ENCODE measurements around the gene SPAG16.

Gene SPAG16

GRCh38 chr2:213284105-213285090 is at the start of gene SPAG16:
SPAG16 (plus strand) TSS chr2:213284464.
- Mint-ChIP-seq H3K27me3 (ENCODE audit: low read depth) (no peaks in the 10 kb centered on the region), H3K36me3 (ENCODE audit: low read depth) (peaks cover 5% of the 10 kb centered on the region), H3K9me3 (no peaks in the 10 kb centered on the region), H3K4me1 (peaks cover 26% of the 10 kb centered on the region), H3K27ac (peak within 1 kb of the TSS; percentile 92 to 96 (median 92)), H3K4me3 (peak within 1 kb of the TSS; percentile 84 to 96 (median 91))
- no peak for TF ChIP-seq CTCF (IDR thresholded peaks at IDR 0.05; ENCODE audit: unreplicated experiment in 3 of 3)

DNA sequence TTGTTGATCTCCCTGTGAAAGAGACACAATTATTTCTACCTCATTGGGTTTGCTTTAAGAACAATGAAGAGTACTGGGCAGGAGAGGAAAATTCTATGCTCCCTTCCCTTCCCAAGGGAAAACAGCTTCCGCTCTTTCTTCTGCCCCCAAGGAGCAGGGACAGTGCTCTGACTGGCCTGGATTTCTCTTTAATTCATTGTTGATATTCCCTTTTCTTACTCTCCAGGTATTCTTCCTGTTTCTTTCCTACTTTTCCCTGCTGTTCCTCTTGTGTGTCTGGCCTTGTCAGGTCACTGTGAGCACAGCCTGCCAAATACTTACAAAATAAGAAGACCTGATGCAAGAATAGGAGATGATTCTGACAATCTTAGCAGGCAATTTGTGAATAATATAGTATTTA is 49.6 kb upstream of the SPAG16 start:
- Mint-ChIP-seq H3K27ac (no peak overlapping the region), H3K4me1 (peaks cover 10% of the 10 kb centered on the region), H3K4me3 (no peak overlapping the region), H3K36me3 (ENCODE audit: low read depth) (no peaks in the 10 kb centered on the region), H3K9me3 (no peaks in the 10 kb centered on the region), H3K27me3 (ENCODE audit: low read depth) (peaks cover 8% of the 10 kb centered on the region)
- no peak for TF ChIP-seq CTCF (IDR thresholded peaks at IDR 0.05; ENCODE audit: unreplicated experiment in 3 of 3)

DNA sequence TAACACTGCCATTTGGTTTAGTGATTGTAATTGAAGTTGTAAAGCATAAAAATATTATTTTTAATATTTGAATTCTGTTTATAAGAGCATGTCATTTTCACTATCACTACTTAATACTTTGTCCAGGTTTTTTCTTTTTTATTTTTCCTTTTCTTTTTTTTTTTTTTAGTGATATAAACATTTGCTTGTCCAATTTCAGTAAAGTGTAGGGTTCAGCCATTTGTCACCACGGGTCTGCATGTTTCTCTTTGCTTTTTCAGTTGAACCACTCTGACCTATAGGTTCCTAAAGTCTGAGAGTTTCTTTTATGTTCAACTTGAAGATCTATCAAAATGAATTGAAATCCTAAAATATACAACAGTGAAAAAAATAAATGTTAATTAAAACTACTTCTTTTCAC is 48.5 kb upstream of the SPAG16 start:
- TF ChIP-seq CTCF (IDR thresholded peaks at IDR 0.05; ENCODE audit: unreplicated experiment in 3 of 3), result no peak
- no peak overlapping the region for H3K4me3 Mint-ChIP-seq
- peaks cover 10% of the 10 kb centered on the region for H3K4me1 Mint-ChIP-seq
- peaks cover 8% of the 10 kb centered on the region for H3K27me3 Mint-ChIP-seq (ENCODE audit: low read depth)
- no peaks in the 10 kb centered on the region for H3K9me3 Mint-ChIP-seq
- no peak overlapping the region for H3K27ac Mint-ChIP-seq
- no peaks in the 10 kb centered on the region for H3K36me3 Mint-ChIP-seq (ENCODE audit: low read depth)

DNA sequence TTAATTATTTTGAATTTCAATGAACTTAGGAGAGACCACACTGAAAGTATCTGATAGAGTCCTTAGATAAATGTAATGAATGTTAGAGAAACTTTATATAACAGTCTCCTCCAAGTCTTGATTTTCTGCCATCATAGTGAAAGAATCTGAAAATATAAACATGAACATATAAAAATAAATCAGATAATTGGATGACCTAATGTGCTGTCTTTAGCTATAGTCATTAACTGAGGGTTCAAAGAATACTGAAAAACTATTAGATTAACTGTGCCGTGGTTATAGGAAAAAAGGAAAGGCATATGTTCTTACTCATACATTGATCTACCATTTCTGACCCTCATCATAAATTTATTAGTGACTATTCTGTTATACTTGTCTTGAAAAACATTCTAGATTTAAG is 47.0 kb upstream of the SPAG16 start:
- no peak for TF ChIP-seq CTCF (IDR thresholded peaks at IDR 0.05; ENCODE audit: unreplicated experiment in 3 of 3)
- peaks cover 8% of the 10 kb centered on the region for H3K27me3 Mint-ChIP-seq (ENCODE audit: low read depth)
- peaks cover 10% of the 10 kb centered on the region for H3K4me1 Mint-ChIP-seq
- H3K9me3 Mint-ChIP-seq, result no peaks in the 10 kb centered on the region
- H3K36me3 Mint-ChIP-seq (ENCODE audit: low read depth), result no peaks in the 10 kb centered on the region
- H3K4me3 Mint-ChIP-seq, result no peak overlapping the region
- no peak overlapping the region for H3K27ac Mint-ChIP-seq

DNA sequence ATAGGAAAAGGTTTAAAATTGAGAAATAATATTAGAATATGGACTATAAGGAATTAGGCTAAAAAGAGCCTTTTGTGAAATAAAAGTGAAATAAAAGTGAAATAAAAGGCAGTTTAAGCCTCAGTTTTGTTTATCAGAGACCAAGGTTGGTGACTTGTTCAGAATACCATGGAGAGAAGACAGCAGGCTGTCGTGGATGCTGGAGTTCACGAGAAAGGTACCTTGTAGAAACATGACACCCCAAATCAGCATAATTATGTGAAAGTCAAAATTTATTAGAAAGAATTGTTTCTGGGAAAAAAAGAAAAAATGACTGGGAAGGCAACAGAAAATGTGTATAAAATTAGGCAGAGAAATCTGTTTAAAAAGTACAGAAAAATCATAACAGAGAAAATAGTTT is 46.5 kb upstream of the SPAG16 start:
- no peak for TF ChIP-seq CTCF (IDR thresholded peaks at IDR 0.05; ENCODE audit: unreplicated experiment in 3 of 3)
- Mint-ChIP-seq H3K27ac (no peak overlapping the region), H3K9me3 (no peaks in the 10 kb centered on the region), H3K4me3 (no peak overlapping the region), H3K4me1 (peaks cover 10% of the 10 kb centered on the region), H3K36me3 (ENCODE audit: low read depth) (no peaks in the 10 kb centered on the region), H3K27me3 (ENCODE audit: low read depth) (peaks cover 8% of the 10 kb centered on the region)
